ENCODE measurements around the gene DLGAP1. TPM values are rescaled to one million over a fixed set of nuclear protein-coding genes. Genes with fewer than 3 reads are reported as not detected.

Gene DLGAP1
- total RNA-seq, 1 experiment from 2014 or later: 0.07 TPM

DNA sequence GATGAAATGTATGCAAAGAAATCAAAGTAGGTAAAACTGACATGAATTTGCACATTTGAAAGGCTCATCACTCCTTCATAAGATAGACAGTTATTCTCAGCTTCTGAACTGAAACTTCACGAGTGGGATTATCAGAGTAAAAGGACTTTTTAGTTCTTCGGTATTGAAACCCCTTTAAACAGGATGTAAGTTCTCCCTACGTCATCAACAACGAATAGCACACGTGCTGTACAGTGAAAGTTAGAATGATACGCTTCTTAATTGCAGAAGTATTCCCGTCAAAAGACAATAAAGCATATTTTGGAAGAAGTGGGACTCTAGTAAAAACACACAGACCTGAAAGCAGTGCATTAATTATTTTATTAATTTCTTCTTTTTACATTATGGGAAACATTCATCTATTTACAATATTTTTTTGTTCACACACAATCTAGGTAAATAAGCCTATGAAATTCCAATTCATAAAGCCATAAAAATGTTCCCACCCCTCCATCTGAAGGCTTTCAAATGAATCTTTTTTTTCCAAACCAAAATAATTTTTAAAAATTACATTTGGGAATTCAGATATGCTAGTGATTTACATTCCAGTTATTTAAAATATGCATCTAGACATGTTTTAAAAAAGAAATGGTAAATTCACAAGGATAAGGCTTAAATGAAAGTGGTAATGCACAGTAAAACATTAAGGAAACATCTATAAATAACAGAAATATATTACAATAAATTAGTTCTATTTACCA is 959.2 kb downstream of the DLGAP1 start:
- TF ChIP-seq, protein P1, sequence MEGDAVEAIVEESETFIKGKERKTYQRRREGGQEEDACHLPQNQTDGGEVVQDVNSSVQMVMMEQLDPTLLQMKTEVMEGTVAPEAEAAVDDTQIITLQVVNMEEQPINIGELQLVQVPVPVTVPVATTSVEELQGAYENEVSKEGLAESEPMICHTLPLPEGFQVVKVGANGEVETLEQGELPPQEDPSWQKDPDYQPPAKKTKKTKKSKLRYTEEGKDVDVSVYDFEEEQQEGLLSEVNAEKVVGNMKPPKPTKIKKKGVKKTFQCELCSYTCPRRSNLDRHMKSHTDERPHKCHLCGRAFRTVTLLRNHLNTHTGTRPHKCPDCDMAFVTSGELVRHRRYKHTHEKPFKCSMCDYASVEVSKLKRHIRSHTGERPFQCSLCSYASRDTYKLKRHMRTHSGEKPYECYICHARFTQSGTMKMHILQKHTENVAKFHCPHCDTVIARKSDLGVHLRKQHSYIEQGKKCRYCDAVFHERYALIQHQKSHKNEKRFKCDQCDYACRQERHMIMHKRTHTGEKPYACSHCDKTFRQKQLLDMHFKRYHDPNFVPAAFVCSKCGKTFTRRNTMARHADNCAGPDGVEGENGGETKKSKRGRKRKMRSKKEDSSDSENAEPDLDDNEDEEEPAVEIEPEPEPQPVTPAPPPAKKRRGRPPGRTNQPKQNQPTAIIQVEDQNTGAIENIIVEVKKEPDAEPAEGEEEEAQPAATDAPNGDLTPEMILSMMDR (IDR thresholded peaks at IDR 0.05; ENCODE audit: insufficient read depth in 1 of 2, low read depth in 1 of 2, low read length in 1 of 2, severe bottlenecking in 1 of 2, unreplicated experiment in 1 of 2): no peak
- H3K9me3 ChIP-seq: no peaks in the 10 kb centered on the region
- H3K36me3 ChIP-seq (ENCODE audit: control insufficient read depth, insufficient read depth, low read length): no peaks in the 10 kb centered on the region
- Mint-ChIP-seq H3K4me3 (ENCODE audit: unreplicated experiment) (no peak overlapping the region), H3K9me3 (ENCODE audit: unreplicated experiment) (no peaks in the 10 kb centered on the region), H3K27me3 (ENCODE audit: insufficient read depth, unreplicated experiment) (no peaks in the 10 kb centered on the region), H3K36me3 (ENCODE audit: insufficient read depth, unreplicated experiment) (no peaks in the 10 kb centered on the region), H3K27ac (ENCODE audit: unreplicated experiment) (no peak overlapping the region), H3K4me1 (ENCODE audit: low read depth, unreplicated experiment) (peaks cover 28% of the 10 kb centered on the region)
- intact Hi-C loops (cut with micrococcal nuclease; ENCODE audit: unreplicated experiment): no loop called here
- H3K27me3 ChIP-seq (replicated peaks; ENCODE audit: control insufficient read depth, insufficient read depth, low read length): no peaks in the 10 kb centered on the region
- no TSS peak for BruUV-seq (replicated peaks)
- H3K4me1 ChIP-seq: peaks cover 22% of the 10 kb centered on the region
- no peak for DNase-seq
- no peak overlapping the region for H3K4me3 ChIP-seq (ENCODE audit: low read depth, low read length)
- POLR2A ChIA-PET: no interaction called here
- CTCF ChIA-PET: no interaction called here

DNA sequence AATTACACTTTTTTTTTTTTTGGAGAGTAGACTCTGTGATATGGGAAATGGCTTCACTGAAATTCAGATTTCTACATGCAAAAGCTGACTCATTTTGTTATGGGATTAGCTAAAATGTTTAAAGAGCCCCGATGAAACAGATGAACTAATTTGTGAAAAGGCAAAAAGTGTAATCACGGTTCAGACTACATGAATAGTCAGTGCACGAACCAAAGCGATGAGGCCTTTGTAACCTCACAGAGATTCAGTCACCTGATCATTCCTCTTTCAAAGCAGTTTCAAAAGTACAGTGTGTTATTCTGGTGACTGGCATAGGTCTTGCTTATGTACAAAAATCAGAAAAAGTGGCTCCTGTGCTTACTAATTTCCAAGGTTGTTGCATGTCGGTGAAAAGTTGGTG is 960.5 kb downstream of the DLGAP1 start:
- no peak overlapping the region for H3K27ac Mint-ChIP-seq (ENCODE audit: unreplicated experiment)

DNA sequence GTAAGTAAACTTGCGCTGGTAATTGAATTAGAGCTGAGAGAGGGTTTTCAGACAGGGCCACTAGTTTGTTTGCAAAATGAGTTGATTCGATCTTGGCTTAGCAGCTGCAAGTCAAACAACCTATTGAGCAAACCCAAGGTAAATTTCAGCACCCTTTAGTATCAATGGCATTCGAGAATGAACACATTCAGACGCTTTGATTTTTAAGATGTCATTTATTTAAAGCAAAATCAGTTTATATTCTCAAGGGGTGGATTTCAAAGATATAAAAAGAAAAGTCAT is 960.9 kb downstream of the DLGAP1 start:
- ChIA-PET POLR2A (no interaction called here), CTCF (interaction anchor here (0.6 to 1.2 kb wide), 2 partner anchors 12 to 550 kb away, joined by 3 to 4 read pairs; no protein-coding TSS in a partner anchor)
- Mint-ChIP-seq H3K27me3 (ENCODE audit: insufficient read depth, unreplicated experiment) (no peaks in the 10 kb centered on the region), H3K4me3 (ENCODE audit: unreplicated experiment) (no peak overlapping the region), H3K27ac (ENCODE audit: unreplicated experiment) (no peak overlapping the region), H3K9me3 (ENCODE audit: unreplicated experiment) (no peaks in the 10 kb centered on the region), H3K36me3 (ENCODE audit: insufficient read depth, unreplicated experiment) (no peaks in the 10 kb centered on the region), H3K4me1 (ENCODE audit: low read depth, unreplicated experiment) (peaks cover 20% of the 10 kb centered on the region)
- Histone ChIP-seq H3K4me1 (peaks cover 12% of the 10 kb centered on the region), H3K9me3 (no peaks in the 10 kb centered on the region), H3K36me3 (ENCODE audit: control insufficient read depth, insufficient read depth, low read length) (no peaks in the 10 kb centered on the region), H3K4me3 (ENCODE audit: low read depth, low read length) (no peak overlapping the region), H3K27me3 (replicated peaks; ENCODE audit: control insufficient read depth, insufficient read depth, low read length) (no peaks in the 10 kb centered on the region)
- no peak for DNase-seq
- BruUV-seq (replicated peaks): no TSS peak
- TF ChIP-seq, protein P1 (IDR thresholded peaks at IDR 0.05; ENCODE audit: insufficient read depth in 1 of 2, low read depth in 1 of 2, low read length in 1 of 2, severe bottlenecking in 1 of 2, unreplicated experiment in 1 of 2): no peak
- intact Hi-C loops (cut with micrococcal nuclease; ENCODE audit: unreplicated experiment): no loop called here

More for the DNA sequence above, 960.5 kb downstream of the DLGAP1 start:
- H3K4me3 ChIP-seq (ENCODE audit: low read depth, low read length): no peak overlapping the region
- Mint-ChIP-seq H3K36me3 (ENCODE audit: insufficient read depth, unreplicated experiment) (no peaks in the 10 kb centered on the region), H3K4me3 (ENCODE audit: unreplicated experiment) (no peak overlapping the region), H3K27me3 (ENCODE audit: insufficient read depth, unreplicated experiment) (no peaks in the 10 kb centered on the region), H3K9me3 (ENCODE audit: unreplicated experiment) (no peaks in the 10 kb centered on the region), H3K4me1 (ENCODE audit: low read depth, unreplicated experiment) (peaks cover 23% of the 10 kb centered on the region)
- TF ChIP-seq, protein P1 (IDR thresholded peaks at IDR 0.05; ENCODE audit: insufficient read depth in 1 of 2, low read depth in 1 of 2, low read length in 1 of 2, severe bottlenecking in 1 of 2, unreplicated experiment in 1 of 2): no peak
- ChIA-PET CTCF (interaction anchor here (0.6 to 1.2 kb wide), 2 partner anchors 13 to 551 kb away, joined by 3 to 4 read pairs; no protein-coding TSS in a partner anchor), POLR2A (no interaction called here)
- H3K4me1 ChIP-seq: peaks cover 12% of the 10 kb centered on the region
- BruUV-seq (replicated peaks): no TSS peak
- H3K9me3 ChIP-seq: no peaks in the 10 kb centered on the region
- no peaks in the 10 kb centered on the region for H3K36me3 ChIP-seq (ENCODE audit: control insufficient read depth, insufficient read depth, low read length)
- intact Hi-C loops (cut with micrococcal nuclease; ENCODE audit: unreplicated experiment): no loop called here
- DNase-seq: no peak
- no peaks in the 10 kb centered on the region for H3K27me3 ChIP-seq (replicated peaks; ENCODE audit: control insufficient read depth, insufficient read depth, low read length)

Data from Caco-2 (cell line).